Brain microvascular endothelial cell (primary cell): ENCODE results near the gene RIMBP2.

ENCODE experiments used
- DNase-seq: peaks from one replicate; pipeline ENCODE4 v3.0.0-alpha.2; 2020
- H3K27ac ChIP-seq: fragments of 250-450 bp; sonication (Bioruptor Pico); 2 replicates; pipeline ENCODE4 v1.5.1; 2020; ENCODE audit warnings: mild to moderate bottlenecking, moderate library complexity
- H3K27me3 ChIP-seq: fragments of 250-450 bp; sonication (Bioruptor Pico); replicated peaks from 2 replicates; pipeline ENCODE4 v1.5.1; 2020; ENCODE audit warnings: mild to moderate bottlenecking
- H3K36me3 ChIP-seq: fragments of 250-450 bp; sonication (Bioruptor Pico); replicated peaks from 2 replicates; pipeline ENCODE4 v1.5.1; 2020; ENCODE audit warnings: mild to moderate bottlenecking
- H3K4me3 ChIP-seq: 2 replicates; pipeline ENCODE4 v1.5.1; 2011; ENCODE audit warnings: low read depth, mild to moderate bottlenecking, control low read depth, low read length, moderate library complexity
- CTCF ChIP-seq: IDR thresholded peaks from 2 replicates; pipeline ENCODE4 v1.5.1; 2011; ENCODE audit warnings: low read depth, mild to moderate bottlenecking, moderate library complexity, low read length, control low read depth, inconsistent platforms; ENCODE audit errors: missing control alignments
- in situ Hi-C: cut with HindIII; loops from 2 replicates; pipeline ENCODE4 v1.10.0; 2017; ENCODE audit warnings: low sequenced_read_pairs, low pct_ligation_motif_present

Gene RIMBP2

GRCh38 chr12:130619385-130620001 lies 96.6 kb downstream of the RIMBP2 start:
- H3K4me3 ChIP-seq, result no peak overlapping the region
- no peak overlapping the region for H3K27ac ChIP-seq
- no peaks in the 10 kb centered on the region for H3K27me3 ChIP-seq
- in situ Hi-C loops, result no loop called here
- DNase-seq, result no peak
- TF ChIP-seq CTCF, result no peak
- no peaks in the 10 kb centered on the region for H3K36me3 ChIP-seq

- H3K36me3 ChIP-seq, result no peaks in the 10 kb centered on the region
- H3K27ac ChIP-seq, result no peak overlapping the region
- no peak overlapping the region for H3K4me3 ChIP-seq
- in situ Hi-C loops, result no loop called here
- no peak for TF ChIP-seq CTCF
- no peak for DNase-seq
- H3K27me3 ChIP-seq, result no peaks in the 10 kb centered on the region
These were observed 98.9 kb downstream of the RIMBP2 start for GRCh38 chr12:130617219-130617618.

GRCh38 chr12:130615861-130616345 lies 100.2 kb downstream of the RIMBP2 start:
- DNase-seq, result no peak
- Histone ChIP-seq H3K27me3 (no peaks in the 10 kb centered on the region), H3K27ac (no peak overlapping the region), H3K36me3 (no peaks in the 10 kb centered on the region), H3K4me3 (no peak overlapping the region)
- in situ Hi-C loops, result no loop called here
- no peak for TF ChIP-seq CTCF

GRCh38 chr12:130614530-130614905 lies 101.6 kb downstream of the RIMBP2 start:
- TF ChIP-seq CTCF, result no peak
- no peak for DNase-seq
- in situ Hi-C loops, result no loop called here
- H3K36me3 ChIP-seq, result no peaks in the 10 kb centered on the region
- no peaks in the 10 kb centered on the region for H3K27me3 ChIP-seq
- H3K4me3 ChIP-seq, result no peak overlapping the region
- H3K27ac ChIP-seq, result no peak overlapping the region

GRCh38 chr12:130613831-130614529 lies 102.1 kb downstream of the RIMBP2 start:
- TF ChIP-seq CTCF, result no peak
- no peak overlapping the region for H3K27ac ChIP-seq
- in situ Hi-C loops, result no loop called here
- no peaks in the 10 kb centered on the region for H3K36me3 ChIP-seq
- no peak for DNase-seq
- H3K4me3 ChIP-seq, result no peak overlapping the region
- H3K27me3 ChIP-seq, result no peaks in the 10 kb centered on the region
